Amniotic epithelial cell (primary cell): ENCODE results near the gene DRAXIN.

Experiments used
- DNase-seq: peaks from one replicate; pipeline ENCODE4 v3.0.0-alpha.2; 2010; ENCODE audit warnings: low read depth

The DRAXIN gene

GRCh38 chr1:11654939-11655808, 36.3 kb upstream of the DRAXIN start:
- no peak for DNase-seq

GRCh38 chr1:11657654-11658053, 33.9 kb upstream of the DRAXIN start:
- no peak for DNase-seq

GRCh38 chr1:11658542-11658941, 33.0 kb upstream of the DRAXIN start:
- no peak for DNase-seq

GRCh38 chr1:11659748-11660147, 31.8 kb upstream of the DRAXIN start:
- DNase-seq: no peak

GRCh38 chr1:11661103-11661502, 30.4 kb upstream of the DRAXIN start:
- DNase-seq: no peak

GRCh38 chr1:11664336-11665065, 27.0 kb upstream of the DRAXIN start:
- no peak for DNase-seq

GRCh38 chr1:11668516-11668915, 23.0 kb upstream of the DRAXIN start:
- DNase-seq: no peak

- DNase-seq: no peak
These were observed 20.8 kb upstream of the DRAXIN start for GRCh38 chr1:11670747-11671146.

GRCh38 chr1:11671205-11671543, 20.3 kb upstream of the DRAXIN start:
- no peak for DNase-seq

GRCh38 chr1:11671544-11672286, 19.8 kb upstream of the DRAXIN start:
- no peak for DNase-seq

GRCh38 chr1:11673089-11673769, 18.3 kb upstream of the DRAXIN start:
- no peak for DNase-seq

- DNase-seq: no peak
These were observed 17.0 kb upstream of the DRAXIN start for GRCh38 chr1:11674488-11674887.

- DNase-seq: no peak
These were observed 16.2 kb upstream of the DRAXIN start for GRCh38 chr1:11675325-11675724.

GRCh38 chr1:11676386-11677103, 15.0 kb upstream of the DRAXIN start:
- no peak for DNase-seq

- no peak for DNase-seq
These were observed 13.1 kb upstream of the DRAXIN start for GRCh38 chr1:11678442-11678841.

GRCh38 chr1:11680270-11681070, 11.0 kb upstream of the DRAXIN start:
- DNase-seq: no peak

GRCh38 chr1:11681071-11681771, 10.3 kb upstream of the DRAXIN start, which contains the start of gene MAD2L2:
Gene MAD2L2, minus strand, starts transcription at chr1:11681148. Its CDS starts 547 bp downstream, at chr1:11680601.
- DNase-seq: peak; percentile 51

GRCh38 chr1:11682287-11682771, 9.2 kb upstream of the DRAXIN start:
- no peak for DNase-seq

GRCh38 chr1:11682799-11683198, 8.7 kb upstream of the DRAXIN start:
- DNase-seq: peak; percentile 14

GRCh38 chr1:11684070-11684469, 7.4 kb upstream of the DRAXIN start:
- DNase-seq: peak; percentile 56
